Ramos (cell line): ENCODE results near the gene RELB.

ENCODE experiments used
- in situ Hi-C: fragments of 300-500 bp; cut with MboI; formaldehyde crosslinking; loops from one replicate; pipeline ENCODE4 v1.14.3; 2022; ENCODE audit warnings: low sequenced_read_pairs; ENCODE audit not compliant: unreplicated experiment

Gene RELB

DNA sequence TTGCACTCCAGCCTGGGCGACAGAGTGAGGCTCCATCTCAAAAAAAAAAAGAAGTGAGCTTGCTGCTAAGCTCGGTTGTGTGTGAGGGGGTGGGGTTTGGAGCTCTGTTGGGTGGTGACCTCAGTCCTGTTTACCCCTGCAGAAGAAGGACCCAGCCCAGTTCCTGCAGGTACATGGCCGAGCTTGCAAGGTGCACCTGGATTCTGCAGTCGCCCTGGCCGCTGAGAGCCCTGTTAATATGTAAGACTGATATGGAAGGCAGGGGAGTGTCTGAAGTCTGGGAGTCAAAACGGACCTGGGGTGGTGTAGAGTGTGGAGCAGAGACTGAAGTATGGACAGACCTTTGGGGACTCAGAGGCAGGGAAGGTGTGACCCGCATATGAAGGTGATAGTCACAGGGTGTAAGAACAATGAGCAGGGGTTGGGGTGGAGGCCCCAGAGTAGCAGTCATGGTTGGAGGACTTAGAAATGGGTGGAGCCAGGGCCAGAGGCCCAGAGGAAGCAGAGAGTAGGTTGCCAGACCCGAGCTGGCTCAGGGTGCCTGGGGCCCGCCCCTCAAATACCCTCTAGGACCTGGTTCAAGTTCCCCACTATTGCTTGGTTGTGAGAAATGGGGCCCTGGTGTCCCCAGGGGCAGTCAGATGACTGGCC, 50.8 kb downstream of the RELB start:
- in situ Hi-C loops = loop anchor here (10.0 to 25.0 kb wide), 2 partner anchors 147 to 1290 kb away; partner anchors contain the start of genes APOE and SMG9

DNA sequence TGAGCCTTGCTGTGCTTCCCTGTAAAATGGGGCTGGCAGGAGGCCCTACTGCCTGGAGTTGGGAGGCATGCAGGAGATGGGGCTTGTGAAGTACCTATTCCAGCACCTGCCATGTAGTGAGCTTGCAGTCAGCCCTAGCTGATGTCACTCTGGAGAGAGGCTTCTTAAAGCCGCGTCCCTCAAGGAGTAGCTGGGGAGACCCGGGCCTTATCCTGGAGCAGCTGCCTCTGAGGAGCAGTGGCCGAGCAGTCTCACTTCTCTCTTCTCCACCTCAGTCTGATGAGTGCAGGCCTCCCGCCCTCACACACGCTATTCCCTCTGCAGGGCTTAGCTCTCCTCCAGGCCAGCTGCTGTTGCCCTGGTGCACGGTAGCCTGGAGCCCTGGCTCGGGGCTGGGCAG, 55.6 kb downstream of the RELB start:
- in situ Hi-C loops = loop anchor here (5.0 to 25.0 kb wide), 3 partner anchors 65 to 1295 kb away; partner anchors contain the start of genes APOE and SMG9

DNA sequence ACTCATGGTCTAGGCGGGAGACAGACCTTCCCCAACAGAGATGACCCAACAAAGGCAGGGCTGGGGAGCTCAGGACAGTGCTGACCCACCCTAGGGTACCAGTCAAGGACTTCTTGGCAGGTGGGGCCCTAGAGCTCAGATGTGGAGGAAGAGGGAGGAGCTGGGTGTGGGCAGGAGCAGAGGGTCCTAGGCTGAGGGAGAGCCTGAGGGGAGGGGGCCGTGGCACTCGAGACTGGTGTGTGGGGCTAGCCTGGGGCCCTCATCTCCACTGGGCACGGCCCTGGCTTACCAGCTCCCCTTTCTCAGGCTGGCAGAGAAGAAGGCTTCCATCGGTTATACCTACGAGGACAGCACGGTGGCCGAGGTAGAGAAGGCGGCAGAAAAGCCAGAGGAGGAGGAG, 56.2 kb downstream of the RELB start:
- in situ Hi-C loops = loop anchor here (5.0 to 25.0 kb wide), 3 partner anchors 65 to 1295 kb away; partner anchors contain the start of genes APOE and SMG9

DNA sequence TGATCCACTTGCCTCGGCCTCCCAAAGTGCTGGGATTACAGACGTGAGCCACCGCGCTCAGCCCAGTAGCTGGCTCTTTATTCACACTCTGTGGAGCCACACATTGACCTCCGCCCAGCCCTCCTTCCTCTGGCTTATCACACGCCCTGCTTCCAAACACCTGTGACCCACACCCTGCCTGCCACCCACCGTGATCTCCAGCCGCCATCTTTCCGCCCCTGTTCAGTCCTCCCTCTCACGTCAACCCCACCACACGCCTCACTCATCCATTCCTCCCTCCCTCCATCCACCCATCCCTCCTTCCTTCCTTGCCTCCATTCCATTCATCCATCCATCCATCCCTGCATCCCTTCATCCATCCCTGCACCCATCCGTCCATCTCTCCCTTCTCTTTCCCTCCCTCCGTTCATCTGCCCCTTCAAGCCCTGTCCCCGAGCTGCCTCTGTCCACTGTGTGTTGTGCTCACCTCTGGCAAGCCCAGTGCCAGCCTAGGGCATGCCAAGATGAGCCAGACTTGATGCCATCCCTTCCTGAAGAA, 57.4 kb downstream of the RELB start:
- in situ Hi-C loops = loop anchor here (5.0 to 25.0 kb wide), 3 partner anchors 66 to 1296 kb away; partner anchors contain the start of genes APOE and SMG9

DNA sequence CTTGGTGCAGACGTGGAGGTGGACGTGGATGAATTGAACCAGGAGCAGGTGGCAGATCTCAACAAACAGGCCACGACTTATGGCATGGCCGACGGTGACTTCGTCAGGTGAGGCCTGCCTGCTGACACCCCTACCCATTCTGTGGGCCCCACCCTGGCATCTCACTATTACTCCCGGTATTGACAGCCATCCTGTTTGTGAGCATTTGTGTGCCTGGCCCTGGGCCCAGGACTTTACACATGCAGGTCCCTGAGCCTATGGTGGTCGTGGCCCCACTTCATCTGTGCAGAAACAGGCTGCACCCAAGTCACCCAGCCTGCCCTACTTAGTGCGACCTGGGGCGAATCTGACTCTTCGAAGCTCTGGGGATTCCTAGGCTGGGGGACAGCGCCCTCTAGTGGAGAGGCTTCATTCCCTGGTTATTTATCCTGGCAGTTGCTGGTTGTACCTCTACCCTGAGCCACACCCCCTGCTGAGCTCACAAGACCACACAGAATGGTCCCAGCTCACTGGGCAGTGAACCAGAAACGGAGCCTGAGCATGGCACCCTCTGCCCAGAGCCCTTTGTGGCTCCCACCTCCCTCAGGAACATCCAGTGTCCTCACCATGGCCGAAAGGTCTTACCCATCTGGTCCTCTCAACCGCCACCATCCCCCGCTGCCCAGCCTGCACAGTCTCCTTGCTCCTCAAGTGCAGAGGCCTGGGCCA, 58.1 kb downstream of the RELB start:
- in situ Hi-C loops = loop anchor here (5.0 to 25.0 kb wide), 3 partner anchors 67 to 1297 kb away; partner anchors contain the start of genes APOE and SMG9

DNA sequence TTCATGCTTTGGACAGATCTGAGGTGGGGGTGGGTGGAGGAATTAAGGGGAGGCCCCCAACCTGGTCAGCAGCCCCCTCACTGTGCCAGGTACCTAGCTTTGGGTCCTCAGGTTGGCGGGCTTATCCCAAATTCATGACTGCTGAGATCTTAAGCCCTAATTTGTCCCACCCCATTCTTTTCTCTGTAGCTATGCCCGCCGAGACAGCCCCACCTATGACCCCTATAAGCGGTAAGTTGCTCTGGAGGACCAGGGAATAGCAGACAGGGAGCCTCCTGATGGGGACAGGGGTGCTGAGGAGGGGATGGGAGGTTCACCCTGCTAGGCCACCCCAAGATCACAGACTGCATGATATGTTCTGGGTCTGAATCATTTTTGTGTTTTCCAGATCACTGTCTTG, 60.7 kb downstream of the RELB start:
- in situ Hi-C loops = loop anchor here (25.0 kb wide), 1 partner anchor 1300 kb away; the partner anchor contains the start of gene SMG9

DNA sequence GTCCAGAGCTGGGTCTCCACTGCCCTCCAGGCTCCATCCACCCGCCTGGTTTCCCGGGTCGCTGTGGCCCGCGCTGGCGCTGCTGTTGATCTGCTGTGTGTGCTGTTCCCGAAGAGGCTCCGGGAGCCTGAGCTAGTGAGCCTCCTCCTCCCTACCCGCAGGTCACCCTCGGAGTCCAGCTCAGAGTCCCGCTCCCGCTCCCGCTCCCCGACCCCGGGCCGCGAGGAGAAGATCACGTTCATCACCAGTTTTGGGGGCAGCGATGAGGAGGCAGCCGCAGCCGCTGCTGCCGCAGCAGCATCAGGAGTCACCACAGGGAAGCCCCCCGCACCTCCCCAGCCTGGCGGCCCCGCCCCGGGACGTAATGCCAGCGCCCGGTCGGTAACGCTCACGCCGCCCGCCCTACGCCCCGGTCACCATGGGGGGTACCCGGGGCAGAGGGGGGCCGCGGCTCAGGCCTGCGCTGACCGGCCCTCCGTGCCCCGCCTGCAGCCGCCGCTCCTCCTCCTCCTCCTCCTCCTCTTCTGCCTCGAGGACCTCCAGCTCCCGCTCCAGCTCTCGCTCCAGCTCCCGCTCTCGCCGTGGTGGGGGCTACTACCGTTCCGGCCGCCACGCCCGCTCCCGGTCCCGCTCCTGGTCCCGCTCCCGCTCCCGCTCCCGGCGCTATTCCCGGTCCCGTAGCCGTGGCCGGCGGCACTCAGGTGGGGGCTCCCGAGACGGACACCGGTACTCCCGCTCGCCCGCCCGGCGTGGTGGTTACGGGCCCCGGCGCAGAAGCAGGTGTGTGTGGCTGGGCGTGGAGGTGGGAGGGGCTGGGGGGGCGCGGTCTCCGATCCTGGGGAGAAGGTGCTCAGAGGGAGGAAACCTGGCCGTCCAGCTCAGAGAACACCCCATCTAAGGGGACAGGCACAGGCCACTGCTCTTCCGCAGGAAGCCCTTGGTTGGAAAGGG, 62.9 kb downstream of the RELB start:
- in situ Hi-C loops = loop anchor here (25.0 kb wide), 1 partner anchor 1302 kb away; the partner anchor contains the start of gene SMG9

DNA sequence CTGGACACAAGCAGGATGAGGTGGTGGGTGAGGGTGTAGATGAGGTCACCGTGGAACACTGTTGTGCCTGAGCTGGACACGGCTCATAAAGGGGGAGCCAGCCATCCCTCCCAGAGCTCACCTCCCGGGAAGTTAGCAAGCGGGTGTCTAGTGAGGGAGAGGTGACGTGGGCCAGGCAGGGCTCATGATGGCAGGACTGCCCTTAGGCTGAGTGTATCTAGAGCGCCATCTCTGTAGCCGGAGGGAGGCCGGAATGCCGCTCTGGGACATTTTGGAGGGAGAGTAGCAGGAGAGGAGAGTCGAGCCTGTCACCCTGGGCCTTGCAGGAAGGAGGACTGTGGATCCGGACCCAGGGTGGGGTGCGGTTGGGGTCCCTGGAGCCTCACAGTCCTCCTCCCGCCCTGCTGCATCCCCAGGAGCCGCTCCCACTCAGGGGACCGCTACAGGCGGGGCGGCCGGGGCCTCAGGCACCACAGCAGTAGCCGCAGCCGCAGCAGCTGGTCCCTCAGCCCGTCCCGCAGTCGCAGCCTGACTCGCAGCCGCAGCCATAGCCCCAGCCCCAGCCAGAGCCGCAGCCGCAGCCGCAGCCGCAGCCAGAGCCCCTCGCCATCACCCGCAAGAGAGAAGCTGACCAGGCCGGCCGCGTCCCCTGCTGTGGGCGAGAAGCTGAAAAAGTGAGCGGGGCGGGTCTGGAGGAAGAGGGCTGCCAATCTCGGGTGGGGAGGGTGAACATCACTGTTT, 65.8 kb downstream of the RELB start:
- in situ Hi-C loops = loop anchor here (25.0 kb wide), 1 partner anchor 1305 kb away; the partner anchor contains the start of gene SMG9

DNA sequence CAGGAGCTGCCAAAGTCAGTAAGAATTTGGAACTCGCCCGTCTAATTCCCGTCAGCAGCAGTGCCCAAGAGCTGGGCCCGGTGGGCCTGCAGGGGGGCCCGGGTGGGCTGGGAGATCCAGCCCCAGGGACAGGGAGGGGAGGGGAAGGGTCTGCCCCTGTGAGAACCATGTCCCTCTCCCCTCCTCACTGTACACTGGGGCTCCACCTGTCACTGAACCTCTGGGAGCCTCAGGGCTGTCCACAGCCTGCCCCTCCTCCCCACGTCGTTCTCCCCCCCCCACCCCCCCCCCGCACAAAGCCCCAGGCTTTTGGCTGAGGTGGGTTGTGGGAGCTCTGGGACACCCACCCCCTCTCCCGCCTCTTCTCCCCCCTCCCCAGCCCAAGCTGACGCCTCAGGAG, 66.8 kb downstream of the RELB start:
- in situ Hi-C loops = loop anchor here (25.0 kb wide), 1 partner anchor 1306 kb away; the partner anchor contains the start of gene SMG9

DNA sequence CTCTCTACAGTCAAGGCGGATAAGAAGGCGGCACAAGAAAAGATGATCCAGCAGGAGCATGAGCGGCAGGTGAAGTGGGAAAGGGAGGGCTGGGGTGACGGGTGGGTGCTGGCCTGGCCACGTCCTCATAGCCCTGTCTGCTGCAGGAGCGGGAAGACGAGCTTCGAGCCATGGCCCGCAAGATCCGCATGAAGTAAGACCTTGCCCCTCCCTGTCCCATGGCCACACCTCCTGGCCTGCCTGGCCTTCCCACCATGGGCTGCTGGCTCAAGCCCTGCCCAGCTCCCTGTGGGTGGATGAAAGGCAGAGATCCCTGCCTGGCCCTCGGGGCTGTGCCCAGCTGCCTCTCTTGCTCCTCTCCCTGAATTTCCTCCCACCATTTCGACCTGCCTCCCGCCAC, 67.8 kb downstream of the RELB start:
- in situ Hi-C loops = loop anchor here (25.0 kb wide), 1 partner anchor 1307 kb away; the partner anchor contains the start of gene SMG9

DNA sequence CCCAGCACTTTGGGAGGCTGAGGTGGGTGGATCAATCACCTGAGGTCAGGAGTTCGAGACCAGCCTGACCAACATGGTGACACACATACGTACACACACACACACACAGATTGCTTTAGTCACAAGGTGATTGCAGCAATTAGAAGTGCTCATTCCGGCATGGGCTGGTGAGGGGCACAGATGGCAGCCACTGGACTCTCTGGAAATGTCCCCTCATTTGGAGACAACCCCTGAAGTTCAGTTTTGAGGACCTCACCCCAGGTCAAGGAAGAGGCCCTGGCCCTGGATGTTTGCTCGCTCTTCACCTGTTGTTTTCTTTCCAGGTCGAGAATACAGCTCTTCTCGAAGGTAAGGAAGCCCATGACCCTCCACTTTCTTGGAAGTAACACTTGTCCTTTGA, 69.0 kb downstream of the RELB start:
- in situ Hi-C loops = loop anchor here (25.0 kb wide), 1 partner anchor 1308 kb away; the partner anchor contains the start of gene SMG9

DNA sequence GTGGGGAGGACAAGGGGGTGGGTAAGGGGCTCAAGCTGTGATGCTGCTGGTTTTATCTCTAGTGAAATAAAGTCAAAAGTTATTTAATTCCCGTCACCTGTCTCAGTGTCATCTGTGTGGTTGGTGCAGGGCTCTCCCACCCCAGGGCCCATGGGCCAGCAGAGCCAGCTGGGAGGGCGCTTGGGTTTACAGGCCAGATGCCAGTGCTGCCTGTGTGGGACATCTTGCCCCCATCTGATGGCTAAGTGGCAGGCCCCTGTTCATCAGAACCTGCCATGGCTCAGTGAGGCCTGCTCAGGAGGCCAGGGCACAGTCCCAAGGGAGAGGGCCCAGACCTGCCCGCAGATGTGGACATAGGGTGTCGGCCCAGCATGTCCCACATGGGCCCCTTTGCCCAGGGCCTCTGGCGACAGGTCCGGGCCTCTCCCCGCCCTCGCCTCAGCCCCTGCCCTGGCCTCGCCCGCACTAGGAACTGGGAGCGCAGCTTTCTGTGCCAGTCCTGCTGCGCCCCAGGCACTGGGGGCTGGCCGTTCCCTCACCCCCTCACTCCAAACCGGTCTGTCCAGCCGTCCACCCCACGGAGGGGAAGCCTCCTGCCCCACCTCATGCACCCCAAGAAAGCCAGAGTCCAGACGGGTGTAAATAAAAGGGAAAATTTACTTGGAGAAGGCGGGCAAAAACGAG, 69.7 kb downstream of the RELB start:
- in situ Hi-C loops = loop anchor here (25.0 kb wide), 1 partner anchor 1309 kb away; the partner anchor contains the start of gene SMG9

DNA sequence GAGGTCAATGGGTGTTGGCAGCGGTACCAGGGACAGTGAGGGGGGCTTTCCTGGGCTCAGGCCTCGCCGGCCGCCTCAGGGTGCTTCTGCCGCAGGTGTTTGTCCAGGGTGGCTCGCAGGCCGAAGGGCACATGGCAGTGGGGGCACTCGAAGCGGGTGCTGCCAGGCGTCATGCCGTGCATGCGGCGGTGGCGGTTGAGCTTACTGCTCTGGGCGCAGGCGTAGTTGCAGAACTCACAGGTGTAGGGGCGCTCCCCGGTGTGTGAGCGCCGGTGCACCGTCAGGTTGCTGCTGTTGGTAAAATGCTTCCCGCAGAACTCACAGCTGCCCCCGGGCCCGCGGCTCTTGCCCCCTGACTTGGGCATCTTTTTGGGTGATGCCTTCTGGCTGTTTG, 70.3 kb downstream of the RELB start:
- in situ Hi-C loops = loop anchor here (25.0 kb wide), 1 partner anchor 1309 kb away; the partner anchor contains the start of gene SMG9

DNA sequence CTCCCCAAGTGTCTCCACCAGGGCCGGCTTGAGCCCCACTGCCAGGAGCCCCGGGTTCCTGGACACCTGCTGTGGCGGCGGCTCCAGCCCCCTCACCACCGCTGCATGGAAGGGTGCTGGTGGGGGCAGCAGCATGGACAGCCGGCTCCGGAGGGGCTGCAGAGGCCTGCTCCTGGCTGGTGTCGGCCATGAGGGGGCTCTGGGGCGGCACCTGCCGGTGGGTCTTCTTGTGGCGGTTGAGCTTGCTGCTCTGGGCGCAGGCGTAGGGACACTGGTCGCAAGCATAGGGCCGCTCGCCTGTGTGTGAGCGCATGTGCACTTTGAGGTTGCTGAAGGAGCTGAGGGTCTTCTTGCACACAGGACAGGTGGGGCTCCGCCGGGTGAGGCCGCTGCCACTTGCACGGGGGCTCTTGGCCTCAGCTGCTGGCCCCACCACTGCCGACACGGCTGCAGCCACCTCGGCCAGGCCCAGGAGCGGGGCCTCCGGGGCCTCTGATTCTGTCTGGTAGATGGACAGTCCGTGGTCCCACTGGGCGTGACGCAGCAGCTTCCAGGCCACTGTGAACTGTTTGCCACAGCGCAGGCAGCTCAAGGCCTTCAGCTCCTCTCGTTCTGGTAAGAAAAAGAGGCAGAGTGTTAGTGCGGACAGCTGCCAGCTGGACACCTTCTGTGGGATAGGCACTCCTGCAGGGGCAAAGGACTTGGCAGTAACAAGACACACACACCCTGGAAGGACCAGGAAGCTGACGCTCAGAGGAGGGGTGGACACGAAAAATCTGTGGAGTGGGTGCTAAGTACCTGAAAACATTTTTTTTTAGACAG, 70.9 kb downstream of the RELB start:
- in situ Hi-C loops = loop anchor here (25.0 kb wide), 1 partner anchor 1310 kb away; the partner anchor contains the start of gene SMG9

DNA sequence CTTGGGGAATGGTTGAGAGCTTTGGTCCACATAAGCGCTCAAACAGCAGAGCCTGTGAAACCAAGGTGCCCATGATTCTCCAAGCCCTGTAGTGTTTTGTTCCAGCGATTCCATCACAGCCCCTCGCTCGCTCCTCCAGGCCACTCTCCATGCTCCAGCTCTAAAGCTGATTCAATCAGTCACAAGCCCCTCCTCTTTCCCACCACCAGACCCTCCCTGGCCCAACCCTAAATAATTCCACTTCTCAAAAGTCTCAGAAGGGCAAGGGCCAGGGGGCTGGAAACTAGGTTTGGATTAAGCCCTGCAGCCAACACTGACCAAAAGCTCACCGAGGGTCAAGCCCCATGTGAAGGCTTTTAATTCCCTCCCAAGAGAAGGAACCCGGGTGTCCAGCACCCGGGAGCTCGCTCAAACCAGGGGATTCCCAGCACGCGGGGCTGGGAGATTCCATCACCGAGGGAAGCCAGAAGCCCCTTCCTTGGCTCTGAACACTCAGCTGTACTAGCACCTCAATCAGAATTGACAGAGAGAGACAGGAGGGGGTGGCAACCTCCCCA, 73.6 kb downstream of the RELB start:
- in situ Hi-C loops = loop anchor here (25.0 kb wide), 1 partner anchor 1313 kb away; the partner anchor contains the start of gene SMG9

DNA sequence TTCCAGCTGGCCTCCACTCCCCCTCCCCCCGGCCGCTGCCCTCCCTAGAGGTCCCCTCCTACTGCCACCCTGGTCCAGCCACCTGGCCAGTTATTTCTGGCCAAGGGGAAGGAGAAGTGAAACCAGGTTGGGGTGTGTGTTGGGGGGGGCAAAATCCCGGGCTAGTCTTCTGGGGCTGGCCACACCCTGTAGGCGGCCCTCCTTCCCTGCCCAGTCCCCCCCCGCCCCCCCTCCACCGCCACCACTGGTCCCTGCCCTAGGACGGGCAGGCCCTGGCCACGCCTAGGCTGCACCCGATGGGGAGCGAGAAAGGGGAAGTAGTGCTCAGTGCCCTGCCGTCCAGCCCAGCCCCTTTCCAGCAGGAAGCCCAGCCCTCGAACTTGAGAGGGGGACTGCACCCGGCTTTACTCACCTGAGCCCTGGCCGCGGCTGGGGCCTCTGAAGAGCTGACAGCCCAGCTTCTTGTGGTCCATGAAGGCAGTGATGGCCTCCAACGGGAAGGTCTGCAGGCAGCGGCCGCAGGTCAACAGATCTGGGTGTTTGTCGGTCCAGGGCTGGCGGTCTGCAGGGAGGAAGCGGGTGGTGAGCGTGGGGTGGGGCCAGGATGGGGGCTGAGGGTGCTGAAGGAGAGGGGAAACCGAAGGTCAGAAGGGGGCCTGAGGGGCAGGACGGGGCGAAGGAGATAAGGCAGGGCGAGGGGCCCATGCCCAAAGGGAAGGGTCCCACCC, 74.2 kb downstream of the RELB start:
- in situ Hi-C loops = no loop called here
